Sigmoid colon (tissue), 7 donors: ENCODE results near the gene ABCC6. TPM values are rescaled to one million over a fixed set of nuclear protein-coding genes. Genes with fewer than 3 reads are reported as not detected.
"Not testable (repeated sequence)": the region's sequence is repeated elsewhere in the genome, so short reads cannot be mapped to it uniquely, and the experiment has no call there.

Experiments used
- DNase-seq: peaks from one replicate; pipeline ENCODE4 v3.0.0-alpha.2; 2019
- H3K27ac ChIP-seq, 4 donors: fragments of 200-600 bp; sonication (generic); one replicate each; pipeline ENCODE4 v1.5.1; 2016 to 2019; ENCODE audit warnings: mild to moderate bottlenecking in 1 of 4
- H3K27me3 ChIP-seq, 3 donors: fragments of 200-600 bp; sonication (generic); one replicate each; pipeline ENCODE4 v1.5.1; 2019; ENCODE audit warnings: mild to moderate bottlenecking in 1 of 3
- H3K36me3 ChIP-seq, 4 donors: fragments of 200-600 bp; sonication (generic); one replicate each; pipeline ENCODE4 v1.5.1; 2016 to 2019
- H3K4me1 ChIP-seq, 4 donors: fragments of 200-600 bp; sonication (generic); one replicate each; pipeline ENCODE4 v1.5.1; 2017 to 2019
- H3K4me3 ChIP-seq, 4 donors: fragments of 200-600 bp; sonication (generic); one replicate each; pipeline ENCODE4 v1.5.1; 2017 to 2019; ENCODE audit warnings: mild to moderate bottlenecking in 2 of 4, moderate library complexity in 1 of 4
- H3K9me3 ChIP-seq, 4 donors: fragments of 200-600 bp in 3 of 4; sonication (generic) in 3 of 4; one replicate each; pipeline versions ENCODE4 v1.5.1 to v1.6.1; 2013 to 2019
- POLR2AphosphoS5 ChIP-seq, 4 donors: sonication (generic); formaldehyde crosslinking; IDR thresholded peaks; one replicate each; pipeline ENCODE4 v1.6.1; 2017; ENCODE audit warnings: antibody characterized with exemption in 4 of 4
- WGBS, 2 donors: extraction: QIAGEN DNeasy Blood & Tissue Kit; methylation state at CpG; one replicate each; pipeline ENCODE4 v1.1.7; 2013; 5-methylcytosine and 5-hydroxymethylcytosine counted together
- intact Hi-C: fragments of 100-400 bp; cut with DNase I; formaldehyde crosslinking; loops from one replicate; pipeline ENCODE4 v1.15.1; 2023
- polyA plus RNA-seq, 3 donors: library from polyadenylated mRNA; stranded (reverse); fragments of 200-250 nt; gene quantifications; one replicate each; pipeline ENCODE4 v1.2.3, GENCODE V29; 2013
- total RNA-seq, 4 donors: library from RNA; depleted of rRNA; stranded (reverse); fragments of >200 nt; gene quantifications; one replicate each; pipeline ENCODE4 v1.1.0, GENCODE V29; 2016
- donor health status: healthy with polysubstance abuse.
- donor health status: Bipolar disorder and iron deficiency.
- donor health status: healthy.

The ABCC6 gene
- total RNA-seq (1 to 10 TPM in 2 of 4 donors, under 1 TPM in 1, not detected in 1; 0.66 to 1.8 (median 1.7) TPM), polyA plus RNA-seq (10 to 100 TPM in 2 of 3 donors, 1 to 10 TPM in 1; 7.4 to 22.2 (median 11.4) TPM)

GRCh38 chr16:16222850-16223661 lies at the start of gene ABCC6:
Gene ABCC6 (minus strand): TSS chr16:16223494. CDS start chr16:16223434, 60 bp downstream.
- H3K4me3 ChIP-seq = peak within 1 kb of the TSS in 3 of 4 donors; percentile 30 to 33 (median 31)
- H3K9me3 ChIP-seq, H3K4me1 ChIP-seq, H3K27ac ChIP-seq, DNase-seq, H3K27me3 ChIP-seq, H3K36me3 ChIP-seq, intact Hi-C loops: not testable (repeated sequence)
- WGBS, 2 donors = 1 to 4% methylated on average over 19 of the region's 38 CpGs

- H3K27ac ChIP-seq, H3K9me3 ChIP-seq, H3K4me3 ChIP-seq, H3K36me3 ChIP-seq, H3K4me1 ChIP-seq, H3K27me3 ChIP-seq, DNase-seq, intact Hi-C loops: not testable (repeated sequence)
- WGBS, 2 donors = 60 to 81% methylated on average over 4 of the region's 14 CpGs
These were observed 49.4 kb upstream of the ABCC6 start for GRCh38 chr16:16272573-16273221.

- H3K27me3 ChIP-seq, H3K36me3 ChIP-seq, intact Hi-C loops, H3K9me3 ChIP-seq, DNase-seq, H3K4me3 ChIP-seq, H3K27ac ChIP-seq, H3K4me1 ChIP-seq: not testable (repeated sequence)
- no CpG with 5 or more reads among the region's 8 CpGs for WGBS, 2 donors
These were observed 48.4 kb upstream of the ABCC6 start for GRCh38 chr16:16271658-16272057.

GRCh38 chr16:16268185-16268808 lies 45.0 kb upstream of the ABCC6 start:
- DNase-seq, H3K27me3 ChIP-seq, H3K9me3 ChIP-seq, H3K4me1 ChIP-seq, H3K36me3 ChIP-seq, H3K27ac ChIP-seq, H3K4me3 ChIP-seq, intact Hi-C loops: not testable (repeated sequence)
- 97 to 98% methylated on average over 9 of the region's 10 CpGs for WGBS, 2 donors

GRCh38 chr16:16267708-16268107 lies 44.4 kb upstream of the ABCC6 start:
- DNase-seq, intact Hi-C loops, H3K36me3 ChIP-seq, H3K27me3 ChIP-seq, H3K4me3 ChIP-seq, H3K9me3 ChIP-seq, H3K4me1 ChIP-seq, H3K27ac ChIP-seq: not testable (repeated sequence)
- no CpG with 5 or more reads among the region's 3 CpGs for WGBS, 2 donors

- WGBS, 2 donors = 90 to 92% methylated on average over 7 of the region's 9 CpGs
- peak overlapping the region; percentile 43 to 74 (median 55) for H3K27ac ChIP-seq
- peak in 1 of 4 donors; percentile 22 for TF ChIP-seq POLR2AphosphoS5 (IDR thresholded peaks at IDR 0.05)
- intact Hi-C loops, H3K4me1 ChIP-seq, H3K27me3 ChIP-seq, H3K4me3 ChIP-seq, H3K9me3 ChIP-seq, H3K36me3 ChIP-seq: not testable (repeated sequence)
- DNase-seq = peak; percentile 56
These were observed 41.8 kb upstream of the ABCC6 start for GRCh38 chr16:16265044-16265443.

GRCh38 chr16:16263947-16264346 lies 40.7 kb upstream of the ABCC6 start:
- H3K4me1 ChIP-seq, intact Hi-C loops, DNase-seq, H3K9me3 ChIP-seq, H3K27me3 ChIP-seq, H3K4me3 ChIP-seq, H3K27ac ChIP-seq, H3K36me3 ChIP-seq: not testable (repeated sequence)
- WGBS, 2 donors = 20 to 67% methylated on average over 1 of the region's 2 CpGs

- H3K9me3 ChIP-seq, H3K4me1 ChIP-seq, H3K27me3 ChIP-seq, DNase-seq, intact Hi-C loops, H3K27ac ChIP-seq, H3K36me3 ChIP-seq, H3K4me3 ChIP-seq: not testable (repeated sequence)
- 81 to 88% methylated on average over 14 of the region's 15 CpGs for WGBS, 2 donors
These were observed 39.8 kb upstream of the ABCC6 start for GRCh38 chr16:16262954-16263555.

- no CpG with 5 or more reads among the region's 4 CpGs for WGBS, 2 donors
- H3K36me3 ChIP-seq, H3K9me3 ChIP-seq, DNase-seq, H3K27me3 ChIP-seq, intact Hi-C loops, H3K4me1 ChIP-seq, H3K27ac ChIP-seq, H3K4me3 ChIP-seq: not testable (repeated sequence)
These were observed 36.7 kb upstream of the ABCC6 start for GRCh38 chr16:16259971-16260370.

- H3K27ac ChIP-seq, intact Hi-C loops, H3K36me3 ChIP-seq, H3K9me3 ChIP-seq, DNase-seq, H3K27me3 ChIP-seq, H3K4me1 ChIP-seq, H3K4me3 ChIP-seq: not testable (repeated sequence)
- 91 to 97% methylated on average over 7 of the region's 7 CpGs for WGBS, 2 donors
These were observed 35.5 kb upstream of the ABCC6 start for GRCh38 chr16:16258822-16259221.

GRCh38 chr16:16257301-16257923 lies 34.1 kb upstream of the ABCC6 start:
- H3K9me3 ChIP-seq, DNase-seq, H3K27ac ChIP-seq, intact Hi-C loops, H3K36me3 ChIP-seq, H3K4me3 ChIP-seq, H3K4me1 ChIP-seq, H3K27me3 ChIP-seq: not testable (repeated sequence)
- 48 to 59% methylated on average over 2 of the region's 2 CpGs for WGBS, 2 donors

- H3K36me3 ChIP-seq, intact Hi-C loops, DNase-seq, H3K27me3 ChIP-seq, H3K9me3 ChIP-seq, H3K4me3 ChIP-seq, H3K4me1 ChIP-seq, H3K27ac ChIP-seq: not testable (repeated sequence)
- no CpG with 5 or more reads among the region's 5 CpGs for WGBS, 2 donors
These were observed 29.1 kb upstream of the ABCC6 start for GRCh38 chr16:16252377-16252776.
